SHP77 treated with DMSO at 0.1 percent for 48 hours (cell line): ENCODE data around the gene RPL36A.

Source experiments
- DNase-seq: peaks from one replicate; lab custom pipeline; 2025; lab: John Stamatoyannopoulos, UW

Gene RPL36A

DNA sequence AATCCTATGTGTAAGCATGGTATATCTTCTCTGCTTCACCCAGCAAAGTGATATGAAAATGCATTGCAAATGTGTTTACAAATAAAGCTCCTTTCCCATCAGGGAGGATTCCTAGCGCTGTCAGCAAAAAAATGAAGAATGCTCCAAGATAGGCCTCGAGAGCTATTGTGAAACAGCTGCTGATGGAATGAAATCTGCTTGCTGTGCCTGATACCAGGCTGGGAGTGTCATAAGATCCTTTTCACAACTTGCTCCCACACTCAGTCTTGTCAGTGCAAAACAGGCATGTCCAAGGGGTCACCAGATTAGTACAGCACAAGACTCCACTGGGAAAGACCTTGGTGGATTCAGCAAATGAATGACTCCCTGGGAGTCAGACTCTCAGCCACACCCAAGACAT is 51.3 kb downstream of the RPL36A start:
- DNase-seq = no peak
